Measurements from ENCODE around the gene NCAM1.

NCAM1 gene

DNA sequence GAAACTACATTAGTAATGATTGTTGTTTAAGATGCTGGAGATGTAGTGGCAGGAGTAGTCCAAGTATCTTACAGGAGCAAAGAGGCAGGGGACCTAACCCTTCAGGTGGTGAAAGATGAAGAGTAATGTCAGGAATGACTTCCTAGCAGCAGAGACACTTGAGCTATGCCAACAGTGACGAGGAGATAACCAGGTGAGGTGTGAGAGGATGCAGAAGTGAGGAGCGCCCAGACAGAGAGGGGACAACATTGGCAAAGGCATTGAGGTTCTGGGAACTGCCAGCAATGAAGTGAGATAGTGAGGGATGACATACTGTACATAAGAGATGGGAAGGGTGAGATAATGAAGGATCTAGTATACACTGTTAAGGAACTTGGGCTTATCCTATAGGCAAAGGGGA lies 95.8 kb downstream of the NCAM1 start:
- Histone ChIP-seq H3K4me1 (ENCODE audit: low read length) (no peaks in the 10 kb centered on the region), H3K79me2 (ENCODE audit: low read length) (no peaks in the 10 kb centered on the region), H3F3A (ENCODE audit: insufficient read depth, low read length) (no peaks in the 10 kb centered on the region), H3K9ac (ENCODE audit: low read length) (no peak overlapping the region), H3K36me3 (replicated peaks; ENCODE audit: insufficient read depth, low read length) (no peaks in the 10 kb centered on the region), H3K9me3 (replicated peaks; ENCODE audit: insufficient read depth, low read length) (no peaks in the 10 kb centered on the region), H2AFZ (ENCODE audit: low read length) (no peak overlapping the region), H3K4me2 (ENCODE audit: low read depth, low read length) (no peak overlapping the region), H3K27me3 (replicated peaks; ENCODE audit: insufficient read depth, low read length) (no peaks in the 10 kb centered on the region), H3K27ac (ENCODE audit: low read length) (no peak overlapping the region), H3K9me2 (replicated peaks; ENCODE audit: insufficient read depth, low read length) (no peaks in the 10 kb centered on the region), H3K4me3 (ENCODE audit: low read length) (no peak overlapping the region), H4K20me1 (ENCODE audit: insufficient read depth, low read length) (no peaks in the 10 kb centered on the region)
- no peak for DNase-seq
- TF ChIP-seq, protein P1, sequence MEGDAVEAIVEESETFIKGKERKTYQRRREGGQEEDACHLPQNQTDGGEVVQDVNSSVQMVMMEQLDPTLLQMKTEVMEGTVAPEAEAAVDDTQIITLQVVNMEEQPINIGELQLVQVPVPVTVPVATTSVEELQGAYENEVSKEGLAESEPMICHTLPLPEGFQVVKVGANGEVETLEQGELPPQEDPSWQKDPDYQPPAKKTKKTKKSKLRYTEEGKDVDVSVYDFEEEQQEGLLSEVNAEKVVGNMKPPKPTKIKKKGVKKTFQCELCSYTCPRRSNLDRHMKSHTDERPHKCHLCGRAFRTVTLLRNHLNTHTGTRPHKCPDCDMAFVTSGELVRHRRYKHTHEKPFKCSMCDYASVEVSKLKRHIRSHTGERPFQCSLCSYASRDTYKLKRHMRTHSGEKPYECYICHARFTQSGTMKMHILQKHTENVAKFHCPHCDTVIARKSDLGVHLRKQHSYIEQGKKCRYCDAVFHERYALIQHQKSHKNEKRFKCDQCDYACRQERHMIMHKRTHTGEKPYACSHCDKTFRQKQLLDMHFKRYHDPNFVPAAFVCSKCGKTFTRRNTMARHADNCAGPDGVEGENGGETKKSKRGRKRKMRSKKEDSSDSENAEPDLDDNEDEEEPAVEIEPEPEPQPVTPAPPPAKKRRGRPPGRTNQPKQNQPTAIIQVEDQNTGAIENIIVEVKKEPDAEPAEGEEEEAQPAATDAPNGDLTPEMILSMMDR (IDR thresholded peaks at IDR 0.05; ENCODE audit: low read length) = no peak
- TF ChIP-seq EZH2phosphoT487 (IDR thresholded peaks at IDR 0.05; ENCODE audit: low read length) (no peak), EZH2 (optimal IDR thresholded peaks at IDR 0.05; ENCODE audit: low read depth, low read length) (no peak)

DNA sequence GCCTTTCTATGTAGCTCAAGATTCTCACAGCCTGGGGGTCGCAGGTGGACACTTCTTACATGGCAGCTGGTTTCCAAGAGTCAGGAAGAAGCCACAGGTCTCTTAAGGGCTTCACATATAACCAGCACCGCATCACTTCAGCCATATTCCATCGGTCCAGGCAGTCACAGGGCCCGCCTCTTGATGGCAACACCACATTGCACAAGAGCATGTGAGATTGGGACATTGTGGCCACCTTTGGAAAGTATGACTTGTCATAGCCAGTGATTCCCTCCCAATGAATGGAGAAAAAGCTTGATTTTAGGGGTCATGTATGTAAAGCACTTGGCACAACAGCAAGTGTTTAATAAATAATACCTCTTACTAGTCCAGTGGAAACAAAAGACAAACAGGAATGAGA lies 98.3 kb downstream of the NCAM1 start:
- Histone ChIP-seq H4K20me1 (ENCODE audit: insufficient read depth, low read length) (no peaks in the 10 kb centered on the region), H3K36me3 (replicated peaks; ENCODE audit: insufficient read depth, low read length) (no peaks in the 10 kb centered on the region), H3F3A (ENCODE audit: insufficient read depth, low read length) (no peaks in the 10 kb centered on the region), H3K9me2 (replicated peaks; ENCODE audit: insufficient read depth, low read length) (no peaks in the 10 kb centered on the region), H3K4me2 (ENCODE audit: low read depth, low read length) (no peak overlapping the region), H3K4me1 (ENCODE audit: low read length) (no peaks in the 10 kb centered on the region), H3K79me2 (ENCODE audit: low read length) (no peaks in the 10 kb centered on the region), H3K9me3 (replicated peaks; ENCODE audit: insufficient read depth, low read length) (no peaks in the 10 kb centered on the region), H3K4me3 (ENCODE audit: low read length) (no peak overlapping the region), H3K27ac (ENCODE audit: low read length) (no peak overlapping the region), H3K9ac (ENCODE audit: low read length) (no peak overlapping the region), H3K27me3 (replicated peaks; ENCODE audit: insufficient read depth, low read length) (no peaks in the 10 kb centered on the region), H2AFZ (ENCODE audit: low read length) (no peak overlapping the region)
- no peak for DNase-seq
- TF ChIP-seq, protein P1 (IDR thresholded peaks at IDR 0.05; ENCODE audit: low read length) = no peak
- TF ChIP-seq EZH2phosphoT487 (IDR thresholded peaks at IDR 0.05; ENCODE audit: low read length) (no peak), EZH2 (optimal IDR thresholded peaks at IDR 0.05; ENCODE audit: low read depth, low read length) (no peak)

DNA sequence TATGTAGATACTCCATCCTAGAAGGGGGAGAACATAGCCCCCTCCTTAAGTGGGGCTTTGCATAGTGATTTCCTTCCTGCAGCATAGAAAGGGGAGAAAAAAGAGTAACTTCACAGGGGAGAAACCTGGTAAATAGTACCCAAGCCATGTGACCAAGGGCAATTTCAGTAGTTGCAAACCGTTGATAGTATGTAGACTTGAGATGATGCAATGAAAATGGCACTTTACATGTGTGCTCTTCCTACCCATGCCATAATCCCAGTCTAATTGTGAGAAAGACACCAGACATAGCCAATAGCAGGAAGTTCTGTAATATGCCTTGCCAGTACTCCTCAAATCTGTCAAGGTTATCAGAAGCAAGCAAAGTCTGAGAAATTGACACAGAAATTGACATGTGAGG lies 104.1 kb downstream of the NCAM1 start:
- no peak for DNase-seq
- no peak for TF ChIP-seq EZH2phosphoT487 (IDR thresholded peaks at IDR 0.05; ENCODE audit: low read length)
- TF ChIP-seq, protein P1 (IDR thresholded peaks at IDR 0.05; ENCODE audit: low read length) = no peak
- TF ChIP-seq EZH2 (optimal IDR thresholded peaks at IDR 0.05; ENCODE audit: low read depth, low read length) = no peak
- H4K20me1 ChIP-seq (ENCODE audit: insufficient read depth, low read length) = no peaks in the 10 kb centered on the region
- no peak overlapping the region for H3K4me3 ChIP-seq (ENCODE audit: low read length)
- no peaks in the 10 kb centered on the region for H3K9me2 ChIP-seq (replicated peaks; ENCODE audit: insufficient read depth, low read length)
- no peaks in the 10 kb centered on the region for H3K4me1 ChIP-seq (ENCODE audit: low read length)
- H3F3A ChIP-seq (ENCODE audit: insufficient read depth, low read length) = no peaks in the 10 kb centered on the region
- no peaks in the 10 kb centered on the region for H3K79me2 ChIP-seq (ENCODE audit: low read length)
- no peak overlapping the region for H2AFZ ChIP-seq (ENCODE audit: low read length)
- no peak overlapping the region for H3K27ac ChIP-seq (ENCODE audit: low read length)
- H3K27me3 ChIP-seq (replicated peaks; ENCODE audit: insufficient read depth, low read length) = no peaks in the 10 kb centered on the region
- H3K36me3 ChIP-seq (replicated peaks; ENCODE audit: insufficient read depth, low read length) = no peaks in the 10 kb centered on the region
- no peak overlapping the region for H3K9ac ChIP-seq (ENCODE audit: low read length)
- H3K9me3 ChIP-seq (replicated peaks; ENCODE audit: insufficient read depth, low read length) = no peaks in the 10 kb centered on the region
- H3K4me2 ChIP-seq (ENCODE audit: low read depth, low read length) = no peak overlapping the region
